Measurements from ENCODE around the gene DBR1.

Gene DBR1, protein sequence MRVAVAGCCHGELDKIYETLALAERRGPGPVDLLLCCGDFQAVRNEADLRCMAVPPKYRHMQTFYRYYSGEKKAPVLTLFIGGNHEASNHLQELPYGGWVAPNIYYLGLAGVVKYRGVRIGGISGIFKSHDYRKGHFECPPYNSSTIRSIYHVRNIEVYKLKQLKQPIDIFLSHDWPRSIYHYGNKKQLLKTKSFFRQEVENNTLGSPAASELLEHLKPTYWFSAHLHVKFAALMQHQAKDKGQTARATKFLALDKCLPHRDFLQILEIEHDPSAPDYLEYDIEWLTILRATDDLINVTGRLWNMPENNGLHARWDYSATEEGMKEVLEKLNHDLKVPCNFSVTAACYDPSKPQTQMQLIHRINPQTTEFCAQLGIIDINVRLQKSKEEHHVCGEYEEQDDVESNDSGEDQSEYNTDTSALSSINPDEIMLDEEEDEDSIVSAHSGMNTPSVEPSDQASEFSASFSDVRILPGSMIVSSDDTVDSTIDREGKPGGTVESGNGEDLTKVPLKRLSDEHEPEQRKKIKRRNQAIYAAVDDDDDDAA

DNA sequence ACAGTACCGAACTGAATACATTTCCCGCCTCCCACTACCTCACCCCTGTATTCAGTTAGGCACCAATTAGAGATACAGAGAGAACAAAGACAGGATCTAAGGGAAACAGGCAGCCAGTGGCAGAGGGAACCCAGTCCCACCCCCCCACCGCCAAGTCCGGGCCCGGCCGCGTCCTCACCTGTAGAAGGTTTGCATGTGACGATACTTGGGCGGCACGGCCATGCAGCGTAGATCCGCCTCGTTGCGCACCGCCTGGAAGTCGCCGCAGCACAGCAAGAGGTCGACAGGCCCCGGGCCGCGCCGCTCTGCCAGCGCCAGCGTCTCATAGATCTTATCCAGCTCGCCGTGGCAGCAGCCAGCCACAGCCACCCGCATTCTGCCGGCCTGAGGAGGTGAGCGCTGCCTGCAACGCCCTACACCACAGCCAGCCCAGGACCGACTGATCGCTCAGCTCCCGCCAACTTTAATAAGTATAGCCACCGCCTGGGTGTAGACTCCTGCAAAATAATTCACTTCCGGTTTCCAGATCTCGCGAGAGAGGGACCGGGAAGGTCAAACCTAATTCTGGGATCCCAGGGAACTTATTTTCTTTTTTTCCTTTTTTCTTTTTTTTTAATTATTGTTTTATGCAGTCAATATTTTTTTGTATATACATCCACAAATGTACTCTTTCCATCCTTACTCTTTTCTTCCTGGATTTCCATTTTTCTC is at the start of gene DBR1:
Gene DBR1 (minus strand): TSS at position 501 of the 711 bp plus-strand sequence. CDS start 126 bp downstream, at position 375.
- in situ Hi-C loops (cut with HindIII; ENCODE audit: low sequenced_read_pairs): no loop called here

DNA sequence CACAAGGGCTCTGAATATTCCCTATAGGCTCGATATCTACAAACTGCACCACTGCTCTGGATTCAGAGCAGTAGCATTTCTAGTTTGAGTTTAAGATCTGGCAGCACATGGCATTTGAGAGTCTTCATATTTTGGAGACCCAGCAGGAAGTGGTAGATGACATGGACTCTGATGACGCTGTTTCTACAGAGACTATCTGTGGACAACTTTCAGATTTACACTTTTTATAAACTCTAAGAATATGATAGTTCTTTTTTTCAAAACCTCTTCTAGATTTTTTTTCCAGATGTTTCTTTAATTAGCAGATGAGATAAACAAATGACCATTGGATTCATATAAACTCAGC is 48.2 kb upstream of the DBR1 start:
- in situ Hi-C loops (cut with HindIII; ENCODE audit: low sequenced_read_pairs): no loop called here

DNA sequence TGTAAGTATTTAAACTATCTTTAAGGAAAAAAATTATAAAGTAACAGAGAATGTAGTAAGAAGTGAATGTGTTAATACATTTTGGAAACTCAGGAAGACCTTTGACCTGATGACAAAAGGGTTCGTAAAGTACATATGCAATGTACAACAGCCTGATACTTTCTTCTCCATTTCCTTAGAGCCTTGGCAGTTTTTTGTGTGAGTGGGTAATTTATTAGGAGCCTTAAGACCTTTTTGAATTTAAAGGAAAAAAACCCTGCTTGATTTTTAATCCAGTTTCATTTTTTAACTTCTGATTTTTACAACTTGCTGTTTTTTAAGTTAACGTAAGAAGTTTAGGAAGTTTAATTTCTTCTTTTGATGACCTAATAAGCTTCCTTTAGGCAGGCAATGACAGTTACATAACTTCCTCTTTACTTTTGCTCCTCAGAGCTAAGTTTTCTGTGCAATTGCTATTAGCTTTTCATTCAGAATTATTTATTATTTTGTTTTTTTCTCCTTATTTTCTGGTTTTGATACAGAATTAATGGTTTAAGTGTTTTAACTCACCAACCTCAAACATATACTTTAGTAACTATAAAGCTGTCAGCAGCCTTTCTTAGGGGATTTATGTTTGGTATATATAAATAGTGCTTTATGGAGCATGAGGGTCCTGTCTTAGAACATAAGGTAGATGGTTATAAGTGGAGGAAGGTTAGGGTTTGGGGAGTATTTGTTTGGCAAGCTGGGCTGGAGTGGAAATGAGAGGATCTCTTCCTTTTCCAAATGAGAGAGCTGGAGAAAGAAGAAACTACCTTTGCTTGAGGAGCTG is 47.6 kb upstream of the DBR1 start:
- in situ Hi-C loops (cut with HindIII; ENCODE audit: low sequenced_read_pairs): no loop called here

DNA sequence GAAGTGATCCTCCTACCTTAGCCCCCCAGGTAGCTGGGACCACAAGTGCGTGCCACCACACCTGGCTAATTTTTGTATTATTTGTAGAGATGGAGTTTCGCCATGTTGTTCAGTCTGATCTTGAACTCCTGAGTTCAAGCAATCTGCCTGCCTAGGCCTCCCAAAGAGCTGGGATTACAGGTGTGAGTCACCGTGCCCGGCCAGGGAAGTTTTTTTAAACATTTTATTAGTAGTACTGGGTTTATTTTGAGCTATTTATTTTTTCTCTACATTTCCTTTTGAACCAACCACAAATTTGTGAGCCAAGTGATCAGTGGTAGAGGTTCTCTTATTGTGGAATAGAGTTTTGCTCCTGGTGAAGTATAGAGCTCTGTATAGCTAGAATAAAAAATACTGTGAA is 46.1 kb upstream of the DBR1 start:
- in situ Hi-C loops (cut with HindIII; ENCODE audit: low sequenced_read_pairs): no loop called here

DNA sequence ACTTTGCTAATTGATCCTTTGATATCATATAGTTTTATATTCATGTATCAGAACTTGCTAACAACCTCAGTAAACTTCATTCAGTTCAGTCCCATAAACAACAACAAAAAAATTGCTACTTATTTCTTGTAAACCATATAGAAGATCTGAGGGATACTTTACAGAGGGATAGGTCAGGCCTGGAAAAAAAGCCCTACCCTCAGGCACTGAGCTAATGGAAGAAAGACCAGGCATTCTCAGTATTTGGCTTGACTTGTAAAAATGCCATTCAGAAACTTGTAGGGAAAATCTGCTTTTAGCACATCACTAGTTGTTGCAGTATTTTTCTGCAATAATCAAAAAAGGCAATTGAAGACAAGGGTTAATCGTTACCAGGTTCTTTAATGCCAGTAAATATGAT is 45.5 kb upstream of the DBR1 start:
- in situ Hi-C loops (cut with HindIII; ENCODE audit: low sequenced_read_pairs): no loop called here

DNA sequence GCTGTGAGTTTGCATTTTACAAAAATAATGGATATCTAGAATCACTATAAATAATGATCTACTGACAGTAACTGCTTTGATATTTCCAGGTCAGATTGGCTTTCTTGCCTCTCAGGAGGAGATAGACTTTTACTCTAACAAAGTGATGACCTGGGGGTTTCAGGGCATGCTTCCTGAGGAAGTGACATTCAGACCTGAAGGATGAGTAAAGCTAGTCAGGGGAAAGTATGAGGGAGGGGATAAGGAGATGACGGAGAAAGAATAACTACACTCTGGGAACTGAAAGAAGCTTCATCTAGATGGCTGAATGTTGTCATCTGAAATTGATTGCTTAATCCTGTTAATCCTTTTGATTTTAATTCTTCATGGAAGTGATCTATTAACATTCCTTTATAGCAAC is 44.5 kb upstream of the DBR1 start:
- in situ Hi-C loops (cut with HindIII; ENCODE audit: low sequenced_read_pairs): no loop called here

DNA sequence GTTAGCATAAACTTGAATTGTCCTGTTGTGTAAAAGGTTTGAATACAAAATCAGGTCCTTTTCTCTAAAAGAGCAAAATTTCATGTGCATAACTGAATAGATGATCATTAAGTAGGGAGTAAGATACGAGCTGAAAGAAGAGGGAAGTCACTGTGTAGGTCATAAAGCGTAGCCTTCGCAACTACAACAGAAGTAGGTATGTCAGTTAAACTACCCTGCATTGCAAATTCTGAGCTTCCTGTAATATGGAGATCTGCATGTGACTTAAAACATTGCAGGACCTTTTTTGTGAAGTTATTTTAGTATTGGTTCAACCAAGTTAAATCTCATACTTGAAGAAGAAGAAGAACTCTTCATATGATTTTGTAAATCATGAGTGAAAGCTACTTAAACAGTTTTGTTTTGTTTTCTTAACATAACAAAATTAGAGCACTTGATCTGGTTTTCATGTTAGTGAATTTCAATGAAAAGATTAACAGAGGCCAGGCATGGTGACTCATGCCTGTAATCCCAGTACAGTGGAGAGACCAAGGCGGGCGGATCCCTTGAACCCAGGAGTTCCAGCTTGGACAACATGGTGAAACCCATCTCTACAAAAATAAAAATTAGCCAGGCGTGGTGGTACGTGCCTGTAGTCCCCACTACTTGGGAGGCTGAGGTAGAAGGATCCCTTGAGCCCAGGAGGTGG is 38.8 kb upstream of the DBR1 start:
- in situ Hi-C loops (cut with HindIII; ENCODE audit: low sequenced_read_pairs): no loop called here

DNA sequence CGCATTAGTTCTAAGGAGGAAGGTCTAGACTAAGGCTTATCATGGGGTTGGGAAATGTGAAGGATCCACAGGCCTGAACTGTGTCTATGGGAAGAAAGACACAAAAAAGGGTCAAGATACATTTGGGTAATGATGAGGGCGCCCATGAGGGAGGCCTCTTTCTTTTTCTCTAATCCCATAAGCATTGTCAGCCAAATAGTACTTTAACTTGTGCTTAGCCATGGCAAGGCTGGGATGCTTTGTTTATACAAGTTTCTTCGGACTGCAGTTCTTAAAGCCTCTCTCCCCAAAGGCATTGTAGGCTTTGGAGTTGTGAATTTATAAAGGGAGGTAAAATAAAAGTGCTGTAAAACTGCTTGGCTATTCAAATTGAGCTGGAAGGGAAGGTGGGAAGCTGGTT is 35.8 kb upstream of the DBR1 start:
- in situ Hi-C loops (cut with HindIII; ENCODE audit: low sequenced_read_pairs): no loop called here

DNA sequence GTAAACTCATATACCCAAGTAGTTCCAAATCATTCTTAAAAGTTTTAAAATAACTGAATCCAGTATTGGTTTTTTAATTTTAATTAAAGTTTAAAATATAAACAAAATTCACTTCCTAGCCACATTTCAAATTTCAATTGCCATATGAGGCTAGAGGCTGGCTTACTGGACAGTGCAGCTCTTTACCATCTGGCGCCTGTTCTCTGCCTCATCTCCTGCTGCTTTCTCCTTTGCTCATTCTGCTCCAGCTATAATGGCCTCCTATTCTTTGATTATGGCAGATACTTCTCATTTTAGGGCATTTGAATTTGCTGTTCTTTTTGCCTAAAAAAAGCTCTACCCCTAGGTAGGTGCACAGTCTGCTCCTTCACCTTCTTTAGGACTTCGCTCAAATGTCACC is 31.5 kb upstream of the DBR1 start:
- in situ Hi-C loops (cut with HindIII; ENCODE audit: low sequenced_read_pairs): no loop called here

DNA sequence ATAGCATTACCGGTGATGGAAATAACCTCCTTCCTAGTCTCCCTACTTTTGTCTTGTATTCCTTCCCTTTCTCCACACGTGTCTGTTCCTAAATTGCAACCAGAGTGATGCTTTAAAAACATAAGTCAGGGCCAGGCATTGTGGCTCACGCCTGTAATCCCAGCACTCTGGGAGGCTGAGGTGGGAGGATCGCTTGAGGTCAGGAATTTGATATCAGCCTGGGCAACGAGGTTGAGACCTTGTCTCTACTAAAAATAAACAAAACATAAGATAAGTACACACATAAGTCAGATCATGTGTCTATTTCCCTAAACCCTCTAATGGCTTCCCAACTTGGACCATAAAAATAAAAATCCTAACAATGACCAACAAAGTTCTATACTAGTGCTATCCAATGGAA is 30.8 kb upstream of the DBR1 start:
- in situ Hi-C loops (cut with HindIII; ENCODE audit: low sequenced_read_pairs): no loop called here

DNA sequence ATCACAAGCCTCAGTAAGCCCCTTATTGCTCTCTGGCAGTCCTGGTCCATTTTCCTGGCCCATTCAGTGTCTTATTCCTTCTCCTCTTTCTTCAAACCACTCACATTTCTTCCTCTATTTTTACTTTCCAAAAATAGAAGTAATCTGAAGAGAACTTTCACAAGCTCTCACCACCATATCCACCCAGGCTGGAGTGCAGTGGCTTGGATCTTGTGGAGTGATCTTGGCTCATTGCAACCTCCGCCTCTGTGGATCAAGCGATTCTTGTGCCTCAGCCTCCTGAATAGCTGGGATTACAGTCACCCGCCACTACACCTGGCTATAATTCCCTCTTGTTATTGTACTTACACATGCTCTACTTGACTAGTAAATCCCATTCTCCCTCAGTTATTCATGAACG is 29.2 kb upstream of the DBR1 start:
- in situ Hi-C loops (cut with HindIII; ENCODE audit: low sequenced_read_pairs): no loop called here

DNA sequence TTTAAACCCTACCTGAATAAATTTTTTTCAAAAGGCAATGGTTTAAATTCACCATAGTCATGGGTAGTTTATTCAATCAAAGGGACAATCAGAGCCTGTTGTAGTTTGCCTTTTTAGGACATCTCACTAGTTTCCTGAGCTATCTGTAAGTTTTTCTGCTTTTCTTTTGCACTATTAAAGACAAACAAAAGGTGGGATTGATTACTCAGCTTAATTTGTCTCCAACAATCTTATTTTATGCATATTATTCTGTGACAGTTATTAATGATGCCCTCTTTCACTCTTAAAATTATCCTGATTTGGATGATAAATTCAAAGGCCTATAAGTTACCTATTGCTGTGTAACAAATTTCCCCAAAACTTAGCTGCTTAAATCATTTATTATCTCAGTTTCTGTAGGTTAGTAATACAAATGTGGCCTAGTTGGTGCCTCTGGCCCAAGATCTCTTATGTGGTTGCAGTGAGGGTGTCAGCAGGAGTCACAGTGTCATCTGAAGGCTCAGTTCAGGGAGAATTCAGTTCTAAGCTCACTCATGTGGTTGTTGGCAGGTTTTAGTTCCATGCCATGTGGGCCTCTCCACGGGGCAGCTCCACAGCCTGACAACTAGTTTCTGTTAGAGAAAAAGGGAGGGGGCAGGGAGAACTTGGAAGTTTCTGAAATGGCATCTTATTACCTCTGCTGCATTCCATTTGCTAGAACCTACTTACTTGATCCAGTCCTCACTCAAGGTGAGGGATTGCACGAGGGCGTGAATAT is 28.4 kb upstream of the DBR1 start:
- in situ Hi-C loops (cut with HindIII; ENCODE audit: low sequenced_read_pairs): no loop called here

DNA sequence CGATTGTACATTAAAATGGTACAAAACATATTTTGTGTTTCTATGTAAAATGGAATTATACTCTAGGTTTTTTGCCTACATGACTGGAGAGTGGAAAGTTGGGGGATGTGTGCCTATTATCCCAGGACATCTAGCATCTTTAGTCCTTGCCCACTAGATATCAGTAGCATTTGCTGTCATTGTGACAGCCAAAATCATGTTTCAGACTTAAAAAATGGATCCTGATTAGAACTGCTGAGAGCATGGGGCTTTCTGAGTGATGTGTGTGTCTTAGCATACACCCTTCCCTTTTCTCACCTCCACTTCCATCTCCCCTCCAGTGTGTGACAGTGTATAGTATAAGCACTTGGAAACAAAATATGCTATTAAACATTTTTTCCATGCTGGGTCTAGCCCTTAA is 25.7 kb upstream of the DBR1 start:
- in situ Hi-C loops (cut with HindIII; ENCODE audit: low sequenced_read_pairs): no loop called here

DNA sequence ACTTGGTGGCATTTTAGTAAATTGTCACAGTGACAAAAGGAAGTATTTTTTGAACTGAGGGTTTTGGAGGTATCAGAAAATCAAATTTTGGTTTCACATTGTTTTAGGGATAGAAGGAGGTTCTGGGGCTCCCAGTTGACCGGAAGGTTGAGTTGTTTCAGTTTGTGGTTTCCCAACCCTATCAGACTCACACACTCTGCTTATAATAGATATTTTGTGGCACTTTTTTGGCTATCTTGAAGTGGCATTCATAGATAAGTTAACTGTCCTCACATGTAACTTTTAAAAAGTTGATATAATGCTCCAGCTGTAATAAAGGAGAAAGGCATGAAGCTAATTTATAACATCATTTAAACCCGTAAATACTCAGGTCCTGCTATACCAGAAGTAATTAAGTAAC is 25.1 kb upstream of the DBR1 start:
- in situ Hi-C loops (cut with HindIII; ENCODE audit: low sequenced_read_pairs): no loop called here

DNA sequence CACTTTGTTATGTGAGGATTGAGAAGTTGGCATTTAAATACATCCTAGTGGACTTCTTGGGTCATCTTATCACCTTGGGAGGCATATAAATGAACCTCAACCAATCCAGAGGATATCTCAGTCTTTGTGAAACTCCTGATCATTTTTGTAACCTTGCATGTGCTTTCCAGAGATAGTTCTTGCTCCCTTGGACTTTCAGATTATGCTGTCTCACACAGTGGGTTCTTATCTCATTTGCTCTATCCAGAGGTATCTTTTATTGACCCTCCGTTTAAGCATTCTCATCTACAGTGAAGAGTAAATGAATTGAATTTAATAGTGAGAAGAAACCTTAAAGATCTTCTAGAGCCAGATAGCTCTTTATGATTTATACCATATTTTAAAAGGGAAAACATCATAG is 22.8 kb upstream of the DBR1 start:
- in situ Hi-C loops (cut with HindIII; ENCODE audit: low sequenced_read_pairs): no loop called here

DNA sequence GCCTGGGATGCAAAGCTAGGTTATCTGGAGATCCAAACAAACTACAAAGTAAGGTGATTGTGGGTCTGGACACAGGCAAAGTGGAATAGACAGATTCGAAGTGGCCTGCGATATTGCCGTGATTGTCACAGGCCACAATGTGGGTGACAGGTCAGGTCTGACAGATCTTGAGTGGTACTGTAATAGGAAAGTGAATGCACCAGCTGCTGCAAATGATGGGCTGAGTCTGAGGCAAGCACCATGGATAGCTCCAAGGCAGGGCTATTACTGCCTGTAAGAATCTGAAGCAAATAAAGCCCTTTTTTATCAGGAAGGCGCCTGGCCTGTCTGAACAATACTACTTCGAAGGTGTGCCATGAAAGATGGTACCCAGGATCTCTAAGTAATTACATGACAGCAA is 22.3 kb upstream of the DBR1 start:
- in situ Hi-C loops (cut with HindIII; ENCODE audit: low sequenced_read_pairs): no loop called here

DNA sequence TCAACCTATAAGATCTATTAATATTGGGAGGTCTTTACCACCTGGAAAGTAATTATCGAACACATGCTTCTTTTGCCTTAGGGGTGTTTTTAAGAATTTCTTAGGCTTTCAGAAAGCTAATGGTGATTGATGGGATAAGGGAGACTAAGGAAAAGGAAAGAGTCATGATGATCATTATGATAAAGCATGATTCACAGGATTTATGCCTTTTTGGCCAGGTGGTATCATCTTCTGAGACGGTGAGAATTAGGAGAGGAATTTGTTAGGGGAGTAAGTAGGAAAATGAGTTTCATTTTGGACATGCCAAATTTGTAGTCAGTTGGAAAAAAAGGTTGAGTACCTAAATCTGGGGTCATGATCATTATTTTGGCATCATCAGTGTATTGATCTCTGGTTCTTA is 21.3 kb upstream of the DBR1 start:
- in situ Hi-C loops (cut with HindIII; ENCODE audit: low sequenced_read_pairs): no loop called here

DNA sequence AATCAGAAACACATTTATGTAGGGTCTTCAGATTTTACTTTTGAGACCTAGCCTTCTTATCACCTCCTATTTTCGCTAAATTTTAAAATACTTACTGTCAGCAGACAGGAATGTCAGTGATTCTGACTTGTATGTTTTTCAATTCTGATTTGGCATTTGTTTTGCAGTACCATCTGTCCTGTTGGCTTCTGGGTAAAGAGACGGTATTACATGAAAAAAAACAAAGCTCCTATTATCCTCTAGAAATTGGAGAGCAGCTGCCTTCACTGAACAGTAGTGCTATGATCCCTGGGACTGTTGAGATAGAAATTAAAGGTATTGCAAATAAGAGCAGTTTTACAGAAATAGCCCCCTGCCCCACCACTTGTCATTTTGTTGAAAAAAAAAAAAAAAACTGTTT is 20.8 kb upstream of the DBR1 start:
- in situ Hi-C loops (cut with HindIII; ENCODE audit: low sequenced_read_pairs): no loop called here

DNA sequence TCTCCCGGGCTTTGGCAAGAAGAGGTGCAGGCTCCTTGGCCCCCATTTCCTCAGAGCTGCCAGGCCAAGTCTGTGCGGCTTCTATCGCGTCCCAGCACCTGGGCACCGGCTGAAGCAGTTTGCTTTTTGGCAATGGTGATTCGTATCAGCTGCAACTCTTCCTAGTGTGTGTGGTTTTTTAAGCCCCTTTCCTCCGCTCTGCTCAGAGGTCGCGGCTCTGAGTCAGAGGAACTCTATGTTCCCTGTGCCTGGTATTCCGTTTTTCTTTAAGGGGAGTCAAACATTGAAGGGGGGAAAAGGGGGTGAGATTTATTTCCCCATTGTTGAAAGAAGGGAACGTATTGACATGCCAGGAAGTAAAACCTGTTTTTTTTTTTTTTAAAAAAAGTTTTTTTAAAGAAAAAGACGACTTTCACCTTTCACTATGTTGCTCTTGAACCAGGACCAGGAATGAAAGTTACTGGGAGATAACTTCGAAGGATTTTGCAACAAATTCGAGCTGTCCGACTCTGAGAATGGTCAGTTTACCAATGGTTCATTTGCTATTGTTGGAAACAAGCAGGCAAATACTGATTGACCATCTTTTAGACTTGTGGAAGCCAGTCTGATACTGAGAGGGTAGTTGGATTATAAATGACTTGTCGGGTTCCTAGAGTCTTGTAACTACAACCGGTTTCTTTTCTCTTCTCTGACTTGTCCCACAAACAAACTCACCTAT is 13.5 kb upstream of the DBR1 start:
- in situ Hi-C loops (cut with HindIII; ENCODE audit: low sequenced_read_pairs): no loop called here

Data from DLD1 (cell line).